Measurements from ENCODE around the gene STRA6. TPM values are rescaled to one million over a fixed set of nuclear protein-coding genes. Genes with fewer than 3 reads are reported as not detected.

Gene STRA6
- total RNA-seq, 1 experiment from 2014 or later: 0.54 TPM

DNA sequence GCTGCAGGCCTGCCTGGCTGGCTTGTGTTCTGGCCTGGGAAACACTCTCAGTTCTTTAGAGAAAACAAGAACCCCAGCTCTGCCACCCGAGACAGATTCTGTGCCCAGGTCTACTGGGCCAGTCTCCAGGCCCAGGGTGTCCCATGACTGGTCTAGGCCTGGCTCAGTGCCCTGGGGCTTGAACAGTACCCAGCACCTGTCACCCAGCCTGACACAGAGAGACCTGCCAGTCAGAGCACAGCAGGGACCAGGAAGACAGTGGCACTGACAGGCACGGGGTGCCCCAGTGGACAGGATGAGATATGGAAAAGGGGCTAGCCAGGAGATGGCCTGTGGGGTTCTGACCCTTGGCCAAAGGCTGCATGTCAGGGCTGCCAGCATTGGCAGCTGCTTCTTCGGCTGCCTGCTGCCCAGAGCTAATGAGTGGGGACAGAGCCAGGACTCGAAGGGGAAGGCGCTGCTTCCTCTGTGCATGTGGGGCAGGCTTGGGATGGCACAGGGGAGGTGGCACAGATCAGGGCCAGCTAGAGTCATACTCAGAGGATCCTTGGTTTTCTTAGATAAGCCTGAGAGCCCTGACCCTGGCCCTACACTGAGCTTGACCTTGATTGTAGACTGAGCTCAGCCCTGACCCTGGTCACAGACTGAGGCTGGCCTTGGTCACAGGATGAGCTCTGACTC, 48.7 kb upstream of the STRA6 start:
- Histone ChIP-seq H3K79me2 (ENCODE audit: insufficient read depth, low read length) (no peaks in the 10 kb centered on the region), H3K9me2 (ENCODE audit: insufficient read depth) (no peaks in the 10 kb centered on the region), H3K27ac (ENCODE audit: low read depth, low read length) (no peak overlapping the region), H3K4me3 (replicated peaks in 1 of 2; ENCODE audit: low read depth in 1 of 2, low read length in 2 of 2) (no peak overlapping the region), H3K36me3 (ENCODE audit: control insufficient read depth in 1 of 2, insufficient read depth in 2 of 2, low read length in 2 of 2) (no peaks in the 10 kb centered on the region), H3K4me2 (ENCODE audit: low read length) (no peak overlapping the region), H3K4me1 (ENCODE audit: control insufficient read depth in 1 of 2, insufficient read depth in 2 of 2, low read length in 2 of 2) (peaks cover 2 to 20% of the 10 kb centered on the region in 2 experiments; a peak in 2 of 4 replicates), H3K9me3 (ENCODE audit: control insufficient read depth in 1 of 2, insufficient read depth in 1 of 2, low read depth in 1 of 2, low read length in 2 of 2) (no peaks in the 10 kb centered on the region), H2AFZ (ENCODE audit: low read depth, low read length, poor library complexity, severe bottlenecking) (no peak overlapping the region), H4K20me1 (ENCODE audit: insufficient read depth) (no peaks in the 10 kb centered on the region), H3K27me3 (ENCODE audit: insufficient read depth, low read length) (peaks cover 6% of the 10 kb centered on the region; the same call in 1 of the 2 replicates), H3K9ac (ENCODE audit: low read length) (no peak overlapping the region)
- intact Hi-C loops (cut with micrococcal nuclease): no loop called here
- RAD21 ChIA-PET (ENCODE audit: low non-redundant PET in 1 of 2, low total read pairs in 2 of 2, uncharacterized antibody in 2 of 2, unreplicated experiment in 2 of 2): no interaction called here
- TF ChIP-seq EGR1 (IDR thresholded peaks at IDR 0.05; ENCODE audit: low read depth): no peak
- TF ChIP-seq TCF7L2 (IDR thresholded peaks at IDR 0.05; ENCODE audit: borderline replicate concordance, extremely low read depth, insufficient read depth, insufficient read length): no peak
- no peak for TF ChIP-seq CBX3 (IDR thresholded peaks at IDR 0.05; ENCODE audit: low read depth)
- TF ChIP-seq EZH2phosphoT487 (IDR thresholded peaks at IDR 0.05; ENCODE audit: borderline replicate concordance): no peak
- TF ChIP-seq SIN3A (IDR thresholded peaks at IDR 0.05; ENCODE audit: low read depth): no peak
- TF ChIP-seq POLR2AphosphoS5 (IDR thresholded peaks at IDR 0.05; ENCODE audit: low read depth, low read length): no peak
- DNase-seq (ENCODE audit: low read depth, low spot score) (no peak), ATAC-seq (no peak)
- POLR2A ChIA-PET: no interaction called here
- CTCF ChIA-PET: interaction anchor here (0.8 to 1.5 kb wide), 2 partner anchors 11 to 56 kb away, joined by 3 to 4 read pairs; no protein-coding TSS in a partner anchor
- BruUV-seq (replicated peaks): no TSS peak

- BruUV-seq (replicated peaks): no TSS peak
- H3K79me2 ChIP-seq (ENCODE audit: insufficient read depth, low read length): no peaks in the 10 kb centered on the region
- no peaks in the 10 kb centered on the region for H4K20me1 ChIP-seq (ENCODE audit: insufficient read depth)
- ATAC-seq (no peak), DNase-seq (ENCODE audit: low read depth, low spot score) (no peak)
- ChIA-PET CTCF (no interaction called here), POLR2A (no interaction called here), RAD21 (ENCODE audit: low non-redundant PET in 1 of 2, low total read pairs in 2 of 2, uncharacterized antibody in 2 of 2, unreplicated experiment in 2 of 2) (no interaction called here)
- H3K36me3 ChIP-seq (ENCODE audit: control insufficient read depth in 1 of 2, insufficient read depth in 2 of 2, low read length in 2 of 2): no peaks in the 10 kb centered on the region
- no peak overlapping the region for H3K4me3 ChIP-seq (replicated peaks in 1 of 2; ENCODE audit: low read depth in 1 of 2, low read length in 2 of 2)
- intact Hi-C loops (cut with micrococcal nuclease): no loop called here
- no peak overlapping the region for H3K27ac ChIP-seq (ENCODE audit: low read depth, low read length)
- peaks cover 2 to 20% of the 10 kb centered on the region in 2 experiments; a peak in 2 of 4 replicates for H3K4me1 ChIP-seq (ENCODE audit: control insufficient read depth in 1 of 2, insufficient read depth in 2 of 2, low read length in 2 of 2)
- no peaks in the 10 kb centered on the region for H3K9me3 ChIP-seq (ENCODE audit: control insufficient read depth in 1 of 2, insufficient read depth in 1 of 2, low read depth in 1 of 2, low read length in 2 of 2)
- H2AFZ ChIP-seq (ENCODE audit: low read depth, low read length, poor library complexity, severe bottlenecking): no peak overlapping the region
- H3K27me3 ChIP-seq (ENCODE audit: insufficient read depth, low read length): no peaks in the 10 kb centered on the region
- H3K9ac ChIP-seq (ENCODE audit: low read length): no peak overlapping the region
- no peaks in the 10 kb centered on the region for H3K9me2 ChIP-seq (ENCODE audit: insufficient read depth)
- no peak overlapping the region for H3K4me2 ChIP-seq (ENCODE audit: low read length)
- TF ChIP-seq FOSL1 (IDR thresholded peaks at IDR 0.05; ENCODE audit: low read depth) (no peak), ATF3 (IDR thresholded peaks at IDR 0.05) (no peak), REST (IDR thresholded peaks at IDR 0.05; ENCODE audit: low read depth) (no peak), TCF7L2 (IDR thresholded peaks at IDR 0.05; ENCODE audit: borderline replicate concordance, extremely low read depth, insufficient read depth, insufficient read length) (no peak), JUND (IDR thresholded peaks at IDR 0.05) (no peak), SIN3A (IDR thresholded peaks at IDR 0.05; ENCODE audit: low read depth) (no peak), CBX3 (IDR thresholded peaks at IDR 0.05; ENCODE audit: low read depth) (no peak), ZFX (IDR thresholded peaks at IDR 0.05) (no peak)
- TF ChIP-seq, protein P1, sequence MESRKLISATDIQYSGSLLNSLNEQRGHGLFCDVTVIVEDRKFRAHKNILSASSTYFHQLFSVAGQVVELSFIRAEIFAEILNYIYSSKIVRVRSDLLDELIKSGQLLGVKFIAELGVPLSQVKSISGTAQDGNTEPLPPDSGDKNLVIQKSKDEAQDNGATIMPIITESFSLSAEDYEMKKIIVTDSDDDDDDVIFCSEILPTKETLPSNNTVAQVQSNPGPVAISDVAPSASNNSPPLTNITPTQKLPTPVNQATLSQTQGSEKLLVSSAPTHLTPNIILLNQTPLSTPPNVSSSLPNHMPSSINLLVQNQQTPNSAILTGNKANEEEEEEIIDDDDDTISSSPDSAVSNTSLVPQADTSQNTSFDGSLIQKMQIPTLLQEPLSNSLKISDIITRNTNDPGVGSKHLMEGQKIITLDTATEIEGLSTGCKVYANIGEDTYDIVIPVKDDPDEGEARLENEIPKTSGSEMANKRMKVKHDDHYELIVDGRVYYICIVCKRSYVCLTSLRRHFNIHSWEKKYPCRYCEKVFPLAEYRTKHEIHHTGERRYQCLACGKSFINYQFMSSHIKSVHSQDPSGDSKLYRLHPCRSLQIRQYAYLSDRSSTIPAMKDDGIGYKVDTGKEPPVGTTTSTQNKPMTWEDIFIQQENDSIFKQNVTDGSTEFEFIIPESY (IDR thresholded peaks at IDR 0.05; ENCODE audit: extremely low read depth, insufficient replicate concordance, low read length): no peak
Observed at GRCh38 chr15:74250266-74250665, 47.7 kb upstream of the STRA6 start.

Data from HCT116 (cell line).